Muscle layer of duodenum (tissue), 2 donors: ENCODE results near the gene ACOX3.

ENCODE experiments used
- H3K27ac ChIP-seq: one replicate; pipeline ENCODE4 v1.7.0; 2013; ENCODE audit warnings: mild to moderate bottlenecking, low read length
- H3K27me3 ChIP-seq: one replicate; pipeline ENCODE4 v1.7.0; 2013; ENCODE audit warnings: low read depth, mild to moderate bottlenecking, control low read depth, low read length
- H3K36me3 ChIP-seq, 2 donors: one replicate each; pipeline ENCODE4 v1.7.0; 2013; ENCODE audit warnings: low read length in 2 of 2, control low read depth in 1 of 2, mild to moderate bottlenecking in 1 of 2; ENCODE audit not compliant: insufficient read depth in 2 of 2, control insufficient read depth in 1 of 2
- H3K4me1 ChIP-seq, 2 donors: one replicate each; pipeline ENCODE4 v1.7.0; 2013; ENCODE audit warnings: low read length in 2 of 2, mild to moderate bottlenecking in 2 of 2, control low read depth in 1 of 2, moderate library complexity in 1 of 2; ENCODE audit not compliant: insufficient read depth in 2 of 2, control insufficient read depth in 1 of 2
- H3K4me3 ChIP-seq, 2 donors: one replicate each; pipeline ENCODE4 v1.7.0; 2013; ENCODE audit warnings: low read length in 2 of 2, low read depth in 1 of 2, mild to moderate bottlenecking in 1 of 2
- H3K9me3 ChIP-seq, 2 donors: one replicate each; pipeline ENCODE4 v1.7.0; 2013; ENCODE audit warnings: low read length in 2 of 2, control low read depth in 1 of 2, mild to moderate bottlenecking in 1 of 2; ENCODE audit not compliant: control insufficient read depth in 1 of 2
- donor health status: healthy.

ACOX3 gene

DNA sequence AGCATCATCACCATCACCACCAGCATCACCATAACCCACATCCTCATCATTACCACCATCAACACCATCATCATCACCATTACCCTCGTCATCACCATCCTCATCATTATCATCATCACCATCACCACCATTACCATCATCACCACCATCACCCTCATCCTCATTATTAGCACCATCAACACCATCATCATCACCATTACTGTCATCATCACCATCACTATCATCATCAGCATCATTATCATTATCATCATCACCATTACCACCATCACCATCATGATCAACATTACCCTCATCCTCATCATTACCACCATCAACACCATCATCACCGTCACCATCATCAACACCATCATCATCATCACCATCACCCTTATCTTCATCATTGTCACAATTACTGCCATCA, 119.3 kb downstream of the ACOX3 start:
- Histone ChIP-seq H3K4me3 (no peak overlapping the region), H3K27ac (no peak overlapping the region), H3K27me3 (no peaks in the 10 kb centered on the region), H3K9me3 (peaks cover 0 to 3% of the 10 kb centered on the region in 2 donors), H3K4me1 (peaks cover 0 to 24% of the 10 kb centered on the region in 2 donors), H3K36me3 (no peaks in the 10 kb centered on the region)

DNA sequence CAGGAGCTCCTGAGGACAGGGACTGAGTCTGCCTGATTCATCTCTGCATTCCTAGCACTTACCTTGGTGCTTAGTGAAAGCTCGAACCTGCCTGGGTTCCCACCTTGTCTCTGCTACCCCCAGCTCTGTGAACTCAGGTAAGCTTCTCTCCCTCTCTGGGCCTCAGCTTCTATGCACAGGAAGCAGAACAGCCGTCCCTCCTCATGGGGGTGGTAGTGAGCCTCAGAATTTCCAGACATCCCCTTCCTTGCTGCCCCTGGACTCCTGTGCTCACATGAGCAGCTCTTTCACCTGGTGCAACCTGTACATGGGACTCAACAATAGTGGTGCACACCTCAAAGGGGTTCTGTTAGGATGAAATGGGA, 120.2 kb downstream of the ACOX3 start:
- Histone ChIP-seq H3K9me3 (no peaks in the 10 kb centered on the region), H3K4me1 (peaks cover 0 to 32% of the 10 kb centered on the region in 2 donors), H3K27me3 (no peaks in the 10 kb centered on the region), H3K36me3 (no peaks in the 10 kb centered on the region), H3K27ac (no peak overlapping the region), H3K4me3 (no peak overlapping the region)

DNA sequence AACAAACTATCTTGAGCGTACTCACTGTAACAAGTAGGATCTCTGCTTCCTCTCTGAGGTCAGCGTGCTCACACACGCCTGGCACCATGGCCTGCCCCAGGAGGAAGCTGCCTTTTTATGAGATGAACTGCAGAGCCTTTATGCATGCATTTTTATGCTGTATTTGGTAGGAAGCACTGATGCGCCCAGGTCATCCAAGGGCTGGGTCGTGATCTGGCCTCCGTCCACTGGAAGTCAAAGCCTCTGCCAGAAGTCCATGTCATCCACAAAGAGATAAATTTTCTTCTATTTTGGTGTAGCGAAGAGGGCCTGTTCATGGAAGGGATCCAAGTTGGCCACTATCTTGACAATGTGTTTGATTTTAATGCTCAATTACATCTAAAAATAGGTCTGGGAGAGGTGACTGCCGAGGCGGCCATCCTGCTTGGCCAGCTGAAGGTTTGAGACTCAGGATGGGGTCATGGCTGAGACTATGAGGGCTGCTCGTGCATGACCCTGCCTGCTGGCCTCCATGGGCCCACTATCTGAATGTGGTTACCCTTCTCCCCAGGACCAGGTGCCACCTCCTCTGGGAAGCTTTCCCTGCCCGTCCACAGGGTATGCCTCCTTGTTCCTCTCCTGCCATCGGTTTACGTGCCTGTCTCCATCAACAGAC, 120.7 kb downstream of the ACOX3 start:
- Histone ChIP-seq H3K4me1 (peaks cover 0 to 36% of the 10 kb centered on the region in 2 donors), H3K27ac (no peak overlapping the region), H3K4me3 (no peak overlapping the region), H3K27me3 (no peaks in the 10 kb centered on the region), H3K36me3 (no peaks in the 10 kb centered on the region), H3K9me3 (no peaks in the 10 kb centered on the region)

DNA sequence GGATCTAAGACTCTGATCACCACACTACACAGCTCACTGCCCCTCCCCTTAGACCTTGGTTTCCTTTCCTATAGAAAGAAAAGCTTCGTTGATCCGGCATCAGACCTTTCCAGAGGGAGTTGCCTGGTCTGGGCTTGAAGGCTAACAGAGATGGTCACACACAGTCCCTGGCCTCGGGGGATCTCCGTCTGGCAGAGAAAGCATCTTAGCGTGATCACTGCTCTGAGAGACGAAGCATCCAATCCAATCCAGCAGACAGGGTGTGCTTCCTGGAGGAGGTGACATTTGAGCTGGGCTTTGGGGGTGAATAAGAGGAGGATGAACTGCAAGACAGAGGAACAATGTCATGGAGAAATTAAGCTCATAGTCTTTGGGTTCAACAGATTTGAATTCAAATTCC, 121.5 kb downstream of the ACOX3 start:
- Histone ChIP-seq H3K27ac (no peak overlapping the region), H3K27me3 (no peaks in the 10 kb centered on the region), H3K4me1 (peaks cover 0 to 36% of the 10 kb centered on the region in 2 donors), H3K9me3 (no peaks in the 10 kb centered on the region), H3K4me3 (no peak overlapping the region), H3K36me3 (no peaks in the 10 kb centered on the region)

DNA sequence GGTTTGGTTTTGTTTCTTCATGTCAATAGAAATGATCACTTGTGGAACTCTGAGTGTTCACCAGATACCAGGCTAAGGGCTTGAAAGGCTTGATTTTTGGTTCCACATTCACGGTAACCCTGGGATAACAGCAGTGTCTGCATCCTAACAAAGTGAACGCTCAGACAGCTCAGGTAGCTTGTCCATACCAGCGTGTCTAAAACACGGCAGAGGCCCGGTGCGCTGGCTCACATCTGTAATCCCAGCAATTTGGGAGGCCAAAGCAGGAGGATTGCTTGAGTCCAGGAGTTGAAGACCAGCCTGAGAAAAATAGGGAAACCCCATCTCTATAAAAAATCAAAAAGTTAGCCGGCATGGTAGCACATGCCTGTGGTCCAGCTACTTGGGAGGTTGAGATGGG, 122.0 kb downstream of the ACOX3 start:
- peaks cover 0 to 36% of the 10 kb centered on the region in 2 donors for H3K4me1 ChIP-seq
- H3K36me3 ChIP-seq = no peaks in the 10 kb centered on the region
- H3K4me3 ChIP-seq = no peak overlapping the region
- H3K9me3 ChIP-seq = no peaks in the 10 kb centered on the region
- H3K27ac ChIP-seq = no peak overlapping the region
- H3K27me3 ChIP-seq = no peaks in the 10 kb centered on the region

DNA sequence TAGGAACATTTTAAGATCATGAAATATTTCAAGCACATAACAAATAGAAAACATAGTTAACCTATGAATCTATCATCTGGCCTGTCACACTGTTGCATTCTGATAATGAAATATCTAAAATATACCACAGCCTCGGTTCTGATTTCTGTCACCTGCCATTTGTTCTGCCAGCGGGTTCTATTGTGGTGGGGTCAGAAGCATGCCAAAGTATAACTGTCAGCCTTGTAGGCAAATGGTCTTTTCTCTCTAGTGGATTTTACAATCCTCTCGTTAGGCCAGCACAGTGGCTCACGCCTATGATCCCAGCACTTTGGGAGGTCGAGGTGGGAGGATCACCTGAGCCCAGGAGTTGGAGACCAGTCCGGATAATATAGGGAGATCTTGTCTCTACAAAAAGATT, 123.0 kb downstream of the ACOX3 start:
- Histone ChIP-seq H3K27ac (no peak overlapping the region), H3K4me3 (no peak overlapping the region), H3K4me1 (peaks cover 0 to 36% of the 10 kb centered on the region in 2 donors), H3K9me3 (no peaks in the 10 kb centered on the region), H3K36me3 (no peaks in the 10 kb centered on the region), H3K27me3 (no peaks in the 10 kb centered on the region)

DNA sequence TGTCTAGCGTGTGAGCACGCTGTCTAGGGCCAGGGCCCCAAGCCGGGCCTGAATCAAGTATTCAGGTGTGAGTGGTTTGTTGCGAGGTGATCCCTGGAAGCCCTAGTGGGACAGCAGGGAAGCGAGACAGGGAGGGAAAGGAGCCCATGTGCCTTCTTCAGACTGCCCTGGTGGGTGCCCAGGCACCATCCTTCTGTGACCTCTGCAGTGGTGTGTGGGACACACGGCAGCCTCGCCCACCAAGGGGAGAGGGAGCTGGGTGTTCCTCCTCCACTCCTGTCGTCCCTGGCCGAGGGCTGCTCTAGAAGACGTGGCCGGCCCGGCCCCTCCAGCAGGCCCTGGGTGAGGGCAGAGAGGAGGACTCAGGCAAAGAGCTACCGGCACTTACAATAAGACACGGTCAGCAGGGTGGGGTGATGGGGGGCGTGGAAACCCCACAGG, 123.6 kb downstream of the ACOX3 start:
- Histone ChIP-seq H3K4me1 (peaks cover 0 to 36% of the 10 kb centered on the region in 2 donors), H3K27ac (no peak overlapping the region), H3K4me3 (no peak overlapping the region), H3K27me3 (no peaks in the 10 kb centered on the region), H3K36me3 (no peaks in the 10 kb centered on the region), H3K9me3 (no peaks in the 10 kb centered on the region)
